DND-41 (cell line): ENCODE measurements around the gene PRKCA.

Source experiments
- ATAC-seq: fragments of 200-7000 bp; cut with Tn5 transposase; 3 replicates; pipeline ENCODE4 v1.9.1; 2021; ENCODE audit warnings: low read depth; ENCODE audit not compliant: insufficient read depth
- DNase-seq: peaks from one replicate; pipeline ENCODE4 v3.0.0-alpha.2; 2020
- H2AFZ ChIP-seq: 2 replicates; pipeline ENCODE4 v1.6.0; 2012; ENCODE audit warnings: low read depth, low read length
- H3K27ac ChIP-seq: 2 replicates; pipeline ENCODE4 v1.5.1; 2012; ENCODE audit warnings: low read length, inconsistent platforms
- H3K27me3 ChIP-seq: fragments of 200-600 bp; sonication (generic); 2 replicates; pipeline ENCODE4 v1.6.0; 2012; ENCODE audit warnings: low read length, mild to moderate bottlenecking, inconsistent platforms; ENCODE audit not compliant: insufficient read depth, poor library complexity
- H3K36me3 ChIP-seq: 2 replicates; pipeline ENCODE4 v1.5.1; 2012; ENCODE audit warnings: low read length, inconsistent platforms; ENCODE audit not compliant: insufficient read depth
- H3K4me1 ChIP-seq: 2 replicates; pipeline ENCODE4 v1.5.1; 2012; ENCODE audit warnings: mild to moderate bottlenecking, low read length; ENCODE audit not compliant: insufficient read depth
- H3K4me2 ChIP-seq: 2 replicates; pipeline ENCODE4 v1.6.0; 2012; ENCODE audit warnings: mild to moderate bottlenecking, moderate library complexity, low read length, inconsistent platforms; ENCODE audit not compliant: insufficient read depth
- H3K4me3 ChIP-seq, 2 experiments: fragments of 200-600 bp in 1 of 2; shearing (Covaris generic) in 1 of 2; 2 replicates each; pipeline ENCODE4 v1.5.1; 2012 to 2016; ENCODE audit warnings: inconsistent platforms in 2 of 2, low read length in 2 of 2, mild to moderate bottlenecking in 2 of 2, low read depth in 1 of 2, moderate library complexity in 1 of 2
- H3K79me2 ChIP-seq: 2 replicates; pipeline ENCODE4 v1.6.0; 2012; ENCODE audit warnings: low read length, inconsistent platforms; ENCODE audit not compliant: insufficient read depth
- H3K9ac ChIP-seq: 2 replicates; pipeline ENCODE4 v1.6.0; 2012; ENCODE audit warnings: low read depth, mild to moderate bottlenecking, inconsistent platforms, low read length, moderate library complexity
- H3K9me3 ChIP-seq: 2 replicates; pipeline ENCODE4 v1.5.1; 2012; ENCODE audit warnings: low read length, moderate library complexity, mild to moderate bottlenecking, inconsistent platforms; ENCODE audit not compliant: insufficient read depth, severe bottlenecking
- H4K20me1 ChIP-seq: 2 replicates; pipeline ENCODE4 v1.6.0; 2012; ENCODE audit warnings: low read length; ENCODE audit not compliant: insufficient read depth
- CTCF ChIP-seq: IDR thresholded peaks from 2 replicates; pipeline ENCODE4 v1.5.1; 2012; ENCODE audit warnings: borderline replicate concordance, low read length, moderate library complexity, mild to moderate bottlenecking; ENCODE audit not compliant: poor library complexity, severe bottlenecking; ENCODE audit errors: extremely low read depth
- EZH2 ChIP-seq: IDR thresholded peaks from 3 replicates; pipeline ENCODE4 v1.6.1; 2012; ENCODE audit warnings: borderline replicate concordance, low read depth, mild to moderate bottlenecking, moderate library complexity, low read length, inconsistent platforms; ENCODE audit not compliant: severe bottlenecking

PRKCA gene

GRCh38 chr17:66509926-66510325 lies 207.5 kb downstream of the PRKCA start:
- TF ChIP-seq EZH2 (no peak), CTCF (no peak)
- no peaks in the 10 kb centered on the region for H3K27me3 ChIP-seq
- no peaks in the 10 kb centered on the region for H3K9me3 ChIP-seq
- no peak overlapping the region for H3K9ac ChIP-seq
- H3K79me2 ChIP-seq: peaks cover 29% of the 10 kb centered on the region
- no peak overlapping the region for H3K27ac ChIP-seq
- ATAC-seq (no peak), DNase-seq (no peak)
- H2AFZ ChIP-seq: no peak overlapping the region
- H3K4me2 ChIP-seq: no peak overlapping the region
- no peaks in the 10 kb centered on the region for H3K36me3 ChIP-seq
- no peaks in the 10 kb centered on the region for H4K20me1 ChIP-seq
- H3K4me3 ChIP-seq: no peak overlapping the region
- no peaks in the 10 kb centered on the region for H3K4me1 ChIP-seq

GRCh38 chr17:66511135-66511534 lies 208.7 kb downstream of the PRKCA start:
- Histone ChIP-seq H3K4me3 (no peak overlapping the region), H4K20me1 (no peaks in the 10 kb centered on the region), H3K4me1 (no peaks in the 10 kb centered on the region), H3K27me3 (no peaks in the 10 kb centered on the region), H3K36me3 (no peaks in the 10 kb centered on the region), H3K79me2 (peaks cover 33% of the 10 kb centered on the region), H3K9me3 (no peaks in the 10 kb centered on the region), H2AFZ (no peak overlapping the region), H3K4me2 (no peak overlapping the region), H3K27ac (no peak overlapping the region), H3K9ac (no peak overlapping the region)
- DNase-seq (no peak), ATAC-seq (no peak)
- TF ChIP-seq CTCF (no peak), EZH2 (no peak)

GRCh38 chr17:66514227-66514806 lies 211.9 kb downstream of the PRKCA start:
- H3K9me3 ChIP-seq: no peaks in the 10 kb centered on the region
- H3K79me2 ChIP-seq: peaks cover 16% of the 10 kb centered on the region
- DNase-seq (no peak), ATAC-seq (no peak)
- H3K9ac ChIP-seq: no peak overlapping the region
- TF ChIP-seq EZH2: no peak
- TF ChIP-seq CTCF: no peak
- H3K27me3 ChIP-seq: no peaks in the 10 kb centered on the region
- no peaks in the 10 kb centered on the region for H3K36me3 ChIP-seq
- H2AFZ ChIP-seq: no peak overlapping the region
- H3K4me1 ChIP-seq: no peaks in the 10 kb centered on the region
- no peak overlapping the region for H3K27ac ChIP-seq
- no peaks in the 10 kb centered on the region for H4K20me1 ChIP-seq
- H3K4me3 ChIP-seq: no peak overlapping the region
- no peak overlapping the region for H3K4me2 ChIP-seq

GRCh38 chr17:66515974-66516373 lies 213.6 kb downstream of the PRKCA start:
- H3K4me2 ChIP-seq: no peak overlapping the region
- no peaks in the 10 kb centered on the region for H3K9me3 ChIP-seq
- H4K20me1 ChIP-seq: 0 out of 2 replicates have a peak, but pooled peaks cover 2% of the 10 kb centered on the region
- H3K4me3 ChIP-seq: no peak overlapping the region
- no peaks in the 10 kb centered on the region for H3K36me3 ChIP-seq
- no peaks in the 10 kb centered on the region for H3K27me3 ChIP-seq
- H3K27ac ChIP-seq: no peak overlapping the region
- ATAC-seq (no peak), DNase-seq (no peak)
- H3K4me1 ChIP-seq: no peaks in the 10 kb centered on the region
- H2AFZ ChIP-seq: no peak overlapping the region
- no peak for TF ChIP-seq CTCF
- TF ChIP-seq EZH2: no peak
- peaks cover 16% of the 10 kb centered on the region for H3K79me2 ChIP-seq
- H3K9ac ChIP-seq: no peak overlapping the region
